Kidney (tissue), 14 donors: ENCODE measurements around the gene ZNF423. TPM values are rescaled to one million over a fixed set of nuclear protein-coding genes. Genes with fewer than 3 reads are reported as not detected.

ENCODE experiments used
- DNase-seq, 5 donors: peaks; one replicate each; pipeline ENCODE4 v3.0.0-alpha.2; 2013 to 2020
- FAIRE-seq: peaks from 2 replicates; lab custom pipeline; 2012; peaks lifted over from hg19 to GRCh38; lab: Jason Lieb, UNC
- H3K27ac ChIP-seq, 2 donors: one replicate each; pipeline ENCODE4 v1.7.0; 2013; ENCODE audit warnings: low read depth in 2 of 2, low read length in 2 of 2, inconsistent platforms in 1 of 2
- H3K27me3 ChIP-seq: one replicate; pipeline ENCODE4 v1.7.1; 2013; ENCODE audit warnings: low read length, inconsistent platforms; ENCODE audit not compliant: control insufficient read depth, insufficient read depth
- H3K36me3 ChIP-seq, 3 donors: one replicate each; pipeline versions ENCODE4 v1.7.0 to v1.7.1; 2013; ENCODE audit warnings: low read length in 3 of 3, control low read depth in 1 of 3, inconsistent platforms in 1 of 3; ENCODE audit not compliant: insufficient read depth in 3 of 3, control insufficient read depth in 2 of 3
- H3K4me1 ChIP-seq, 3 donors: one replicate each; pipeline versions ENCODE4 v1.7.0 to v1.7.1; 2013; ENCODE audit warnings: low read length in 3 of 3, inconsistent platforms in 1 of 3, low read depth in 1 of 3; ENCODE audit not compliant: control insufficient read depth in 2 of 3, insufficient read depth in 2 of 3
- H3K4me3 ChIP-seq, 3 donors: one replicate each; pipeline versions ENCODE4 v1.7.0 to v1.8.1; 2013; ENCODE audit warnings: low read length in 3 of 3, control low read depth in 1 of 3, inconsistent platforms in 1 of 3
- H3K9ac ChIP-seq, 3 donors: one replicate each; pipeline versions ENCODE4 v1.7.0 to v1.7.1; 2013; ENCODE audit warnings: low read length in 3 of 3, control low read depth in 1 of 3, inconsistent platforms in 1 of 3
- H3K9me3 ChIP-seq, 3 donors: one replicate each; pipeline versions ENCODE4 v1.7.0 to v1.7.1; 2013; ENCODE audit warnings: low read length in 3 of 3, control low read depth in 1 of 3, inconsistent platforms in 1 of 3; ENCODE audit not compliant: control insufficient read depth in 2 of 3, insufficient read depth in 1 of 3
- intact Hi-C: fragments of 100-400 bp; cut with DNase I; formaldehyde crosslinking; loops from one replicate; pipeline ENCODE4 v1.11.1; 2022
- polyA plus RNA-seq: library from polyadenylated mRNA; stranded (reverse); fragments of 350-450 nt; fragmentation: Illumina TruSeq; extraction: RNeasy Lipid Tissue Mini Kit (QIAGEN cat#74804); gene quantifications from one replicate; pipeline ENCODE4 v1.2.3, GENCODE V29; 2014; ENCODE audit warnings: low read depth, low replicate concordance; ENCODE audit not compliant: insufficient read depth
- total RNA-seq: library from RNA; stranded (reverse); fragmentation: NEBNext Ultra II Directional; extraction: Animal tissue kit (Norgen Biotek cat#: 25700); gene quantifications from one replicate; pipeline ENCODE4 v1.2.1, GENCODE V29; 2021
- TF ChIP-seq, protein P1 (sequence below): IDR thresholded peaks from 3 replicates; pipeline ENCODE4 v1.5.1; 2012; ENCODE audit warnings: mild to moderate bottlenecking, moderate library complexity, borderline replicate concordance; ENCODE audit not compliant: insufficient read depth; ENCODE audit errors: extremely low read depth
- donor health status: control.
- donor health status: control.
- donor health status: control.
- donor health status: control.
- donor health status: control.
- donor health status: DM: yes; HTN: yes; CAD: no.
- donor health status: Normal renal cell carcinoma (clear cell type).

ZNF423 gene
- total and polyA plus RNA-seq, 2 donors from 2014 or later = 2.0 to 8.4 TPM

DNA sequence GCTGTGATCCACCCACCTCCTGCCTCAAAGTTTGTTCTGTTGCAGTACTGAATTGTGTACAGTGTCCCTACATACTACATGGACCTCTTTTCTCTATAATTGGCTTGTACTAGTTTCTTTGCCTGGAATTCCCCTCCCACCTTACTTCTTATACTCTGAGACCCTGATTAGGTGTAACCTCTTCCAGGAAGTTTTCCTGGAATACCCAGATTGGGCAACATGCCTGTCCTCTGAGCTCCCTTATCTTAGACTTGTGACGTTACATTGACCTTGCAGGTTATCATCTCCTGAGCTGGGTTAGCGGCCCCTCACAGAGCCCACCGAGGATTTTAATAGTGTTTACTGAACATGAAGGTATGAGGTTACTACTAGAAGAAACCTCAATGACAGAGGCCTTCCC is 237.0 kb downstream of the ZNF423 start:
- no peak overlapping the region for H3K4me3 ChIP-seq
- FAIRE-seq (no peak), DNase-seq (peak in 2 of 5 donors; percentile 1 to 9)
- H3K9ac ChIP-seq = no peak overlapping the region
- no peak overlapping the region for H3K27ac ChIP-seq
- peaks cover 0 to 15% (median 11%) of the 10 kb centered on the region in 3 donors for H3K4me1 ChIP-seq
- H3K36me3 ChIP-seq = no peaks in the 10 kb centered on the region
- TF ChIP-seq, protein P1, sequence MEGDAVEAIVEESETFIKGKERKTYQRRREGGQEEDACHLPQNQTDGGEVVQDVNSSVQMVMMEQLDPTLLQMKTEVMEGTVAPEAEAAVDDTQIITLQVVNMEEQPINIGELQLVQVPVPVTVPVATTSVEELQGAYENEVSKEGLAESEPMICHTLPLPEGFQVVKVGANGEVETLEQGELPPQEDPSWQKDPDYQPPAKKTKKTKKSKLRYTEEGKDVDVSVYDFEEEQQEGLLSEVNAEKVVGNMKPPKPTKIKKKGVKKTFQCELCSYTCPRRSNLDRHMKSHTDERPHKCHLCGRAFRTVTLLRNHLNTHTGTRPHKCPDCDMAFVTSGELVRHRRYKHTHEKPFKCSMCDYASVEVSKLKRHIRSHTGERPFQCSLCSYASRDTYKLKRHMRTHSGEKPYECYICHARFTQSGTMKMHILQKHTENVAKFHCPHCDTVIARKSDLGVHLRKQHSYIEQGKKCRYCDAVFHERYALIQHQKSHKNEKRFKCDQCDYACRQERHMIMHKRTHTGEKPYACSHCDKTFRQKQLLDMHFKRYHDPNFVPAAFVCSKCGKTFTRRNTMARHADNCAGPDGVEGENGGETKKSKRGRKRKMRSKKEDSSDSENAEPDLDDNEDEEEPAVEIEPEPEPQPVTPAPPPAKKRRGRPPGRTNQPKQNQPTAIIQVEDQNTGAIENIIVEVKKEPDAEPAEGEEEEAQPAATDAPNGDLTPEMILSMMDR = no peak
- intact Hi-C loops = no loop called here
- H3K9me3 ChIP-seq = no peaks in the 10 kb centered on the region
- no peaks in the 10 kb centered on the region for H3K27me3 ChIP-seq

DNA sequence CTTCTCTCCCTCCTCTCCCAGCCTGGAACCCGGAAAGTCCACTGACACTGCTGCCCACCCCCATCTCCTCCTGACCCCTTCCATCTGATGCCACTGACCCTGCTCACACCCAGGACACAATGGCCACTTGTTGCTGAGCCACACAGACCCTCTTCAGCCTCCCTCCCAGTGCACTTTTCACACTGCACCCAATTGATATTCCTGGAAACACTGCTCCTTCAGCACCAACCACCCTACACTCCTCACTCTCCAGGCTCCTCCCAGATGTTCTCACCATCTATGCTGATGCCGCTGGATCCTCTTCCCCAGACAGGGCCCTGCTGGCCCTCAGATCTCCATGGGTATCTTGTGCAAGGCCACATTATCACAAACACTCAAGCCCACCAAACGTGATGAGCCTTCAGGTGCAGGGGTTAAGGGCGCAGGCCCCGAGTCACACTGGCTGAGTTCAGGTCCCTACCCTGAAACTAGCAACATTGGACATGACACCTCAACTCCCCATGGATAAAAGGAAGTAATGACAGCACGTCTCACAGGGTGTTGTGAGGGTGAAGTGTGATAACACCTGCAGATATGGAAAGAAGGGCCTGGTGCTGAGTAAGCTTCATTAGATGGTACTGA is 238.1 kb downstream of the ZNF423 start:
- no peak overlapping the region for H3K4me3 ChIP-seq
- FAIRE-seq = no peak
- no peaks in the 10 kb centered on the region for H3K9me3 ChIP-seq
- no peak overlapping the region for H3K9ac ChIP-seq
- peaks cover 0 to 15% (median 11%) of the 10 kb centered on the region in 3 donors for H3K4me1 ChIP-seq
- peak in 2 of 5 donors; percentile 7 to 22 for DNase-seq
- no peak overlapping the region for H3K27ac ChIP-seq
- TF ChIP-seq, protein P1 = no peak
- intact Hi-C loops = no loop called here
- no peaks in the 10 kb centered on the region for H3K27me3 ChIP-seq
- H3K36me3 ChIP-seq = no peaks in the 10 kb centered on the region

DNA sequence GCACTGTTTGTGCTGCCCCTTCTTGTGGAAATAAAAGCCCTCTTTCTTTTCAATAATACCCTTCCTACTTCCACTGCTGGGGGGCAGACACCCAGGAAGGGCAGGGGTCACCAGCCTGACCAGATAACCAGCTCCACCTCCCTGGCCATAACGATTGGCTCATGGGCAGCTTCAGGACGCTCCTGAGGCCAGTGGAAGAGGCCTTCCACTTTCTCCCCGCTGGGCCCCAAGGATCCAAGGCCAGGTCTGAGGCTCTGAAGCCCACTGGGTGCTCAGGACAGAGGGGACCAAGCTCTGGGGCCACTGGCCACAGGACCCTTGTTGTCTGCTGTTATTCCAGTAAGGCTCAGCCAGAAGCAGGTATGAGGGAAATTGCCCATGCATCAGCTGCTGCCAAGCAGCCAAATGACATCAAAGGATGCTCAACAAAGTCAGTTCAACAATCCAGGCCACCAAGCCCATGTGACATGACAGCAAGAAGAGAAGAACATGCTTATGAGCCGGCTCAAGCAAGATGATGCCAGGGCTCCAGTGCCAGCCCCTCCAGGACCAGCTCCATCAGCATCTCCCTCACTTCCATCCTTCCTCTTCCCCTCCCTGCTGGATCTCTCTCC is 238.8 kb downstream of the ZNF423 start:
- Histone ChIP-seq H3K9ac (no peak overlapping the region), H3K27ac (no peak overlapping the region), H3K4me3 (no peak overlapping the region), H3K36me3 (no peaks in the 10 kb centered on the region), H3K27me3 (no peaks in the 10 kb centered on the region), H3K9me3 (no peaks in the 10 kb centered on the region), H3K4me1 (peaks cover 0 to 15% (median 11%) of the 10 kb centered on the region in 3 donors)
- DNase-seq (peak in 2 of 5 donors; percentile 4 to 33), FAIRE-seq (no peak)
- intact Hi-C loops = no loop called here
- TF ChIP-seq, protein P1 = no peak
